ENCODE results near the gene MLPH. TPM values are rescaled to one million over a fixed set of nuclear protein-coding genes. Genes with fewer than 3 reads are reported as not detected.

MLPH gene
- total RNA-seq, 1 experiment from 2014 or later = 237 TPM

GRCh38 chr2:237440819-237441281 lies 46.2 kb upstream of the MLPH start:
- H3K36me3 ChIP-seq (ENCODE audit: low read depth) = no peaks in the 10 kb centered on the region
- TF ChIP-seq CTCF (conservative IDR thresholded peaks at IDR 0.05) (no peak), EZH2 (IDR thresholded peaks at IDR 0.05; ENCODE audit: low read depth) (no peak)
- H3K27me3 ChIP-seq (ENCODE audit: insufficient read depth, low read depth) = no peaks in the 10 kb centered on the region
- ChIA-PET POLR2A (ENCODE audit: unreplicated experiment) (interaction anchor here (0.6 kb wide), 1 partner anchor 239 kb away, joined by 3 read pairs; no protein-coding TSS in a partner anchor), CTCF (interaction anchor here (1.0 kb wide), 1 partner anchor 19 kb away, joined by 5 read pairs; no protein-coding TSS in a partner anchor)
- H3K9me3 ChIP-seq (ENCODE audit: insufficient read depth, low read depth) = no peaks in the 10 kb centered on the region
- no peak overlapping the region for H2AFZ ChIP-seq
- DNase-seq = no peak
- H3F3A ChIP-seq (ENCODE audit: insufficient read depth, low read depth) = no peaks in the 10 kb centered on the region; the same call in 1 of the 2 replicates
- peaks cover 14% of the 10 kb centered on the region for H3K4me1 ChIP-seq (replicated peaks; ENCODE audit: insufficient read depth)
- intact Hi-C loops (cut with micrococcal nuclease; ENCODE audit: unreplicated experiment) = no loop called here
- no peaks in the 10 kb centered on the region for H4K20me1 ChIP-seq (ENCODE audit: insufficient read depth)
- no peaks in the 10 kb centered on the region for H3K9me2 ChIP-seq (ENCODE audit: insufficient read depth)
- BruUV-seq (replicated peaks) = no TSS peak
- no peak overlapping the region for H3K4me3 ChIP-seq
- H3K27ac ChIP-seq = no peak overlapping the region
- no peak overlapping the region for H3K4me2 ChIP-seq
- H3K79me2 ChIP-seq (ENCODE audit: low read depth) = no peaks in the 10 kb centered on the region

- no peaks in the 10 kb centered on the region for H3K9me2 ChIP-seq (ENCODE audit: insufficient read depth)
- H3K79me2 ChIP-seq (ENCODE audit: low read depth) = no peaks in the 10 kb centered on the region
- intact Hi-C loops (cut with micrococcal nuclease; ENCODE audit: unreplicated experiment) = no loop called here
- no peaks in the 10 kb centered on the region for H3K27me3 ChIP-seq (ENCODE audit: insufficient read depth, low read depth)
- no peaks in the 10 kb centered on the region for H3K9me3 ChIP-seq (ENCODE audit: insufficient read depth, low read depth)
- no peak overlapping the region for H3K4me3 ChIP-seq
- no peaks in the 10 kb centered on the region; the same call in 1 of the 2 replicates for H3F3A ChIP-seq (ENCODE audit: insufficient read depth, low read depth)
- H4K20me1 ChIP-seq (ENCODE audit: insufficient read depth) = no peaks in the 10 kb centered on the region
- H3K36me3 ChIP-seq (ENCODE audit: low read depth) = no peaks in the 10 kb centered on the region
- POLR2A ChIA-PET (ENCODE audit: unreplicated experiment) = no interaction called here
- peaks cover 14% of the 10 kb centered on the region for H3K4me1 ChIP-seq (replicated peaks; ENCODE audit: insufficient read depth)
- no peak overlapping the region for H3K4me2 ChIP-seq
- no peak for TF ChIP-seq EZH2 (IDR thresholded peaks at IDR 0.05; ENCODE audit: low read depth)
- no peak for TF ChIP-seq CTCF (conservative IDR thresholded peaks at IDR 0.05)
- no TSS peak for BruUV-seq (replicated peaks)
- DNase-seq = no peak
- H2AFZ ChIP-seq = no peak overlapping the region
- CTCF ChIA-PET = interaction anchor here (1.0 kb wide), 1 partner anchor 20 kb away, joined by 5 read pairs; no protein-coding TSS in a partner anchor
- H3K27ac ChIP-seq = no peak overlapping the region
These were observed 45.3 kb upstream of the MLPH start for GRCh38 chr2:237441605-237442274.

GRCh38 chr2:237444071-237444470 lies 43.0 kb upstream of the MLPH start:
- TF ChIP-seq EZH2 (IDR thresholded peaks at IDR 0.05; ENCODE audit: low read depth) (no peak), CTCF (conservative IDR thresholded peaks at IDR 0.05) (no peak)
- BruUV-seq (replicated peaks) = no TSS peak
- H3K4me2 ChIP-seq = no peak overlapping the region
- no peaks in the 10 kb centered on the region for H3K36me3 ChIP-seq (ENCODE audit: low read depth)
- no peak overlapping the region for H3K4me3 ChIP-seq
- no peak for DNase-seq
- H3K9me2 ChIP-seq (ENCODE audit: insufficient read depth) = no peaks in the 10 kb centered on the region
- H3K79me2 ChIP-seq (ENCODE audit: low read depth) = no peaks in the 10 kb centered on the region
- CTCF ChIA-PET = no interaction called here
- intact Hi-C loops (cut with micrococcal nuclease; ENCODE audit: unreplicated experiment) = no loop called here
- no peaks in the 10 kb centered on the region for H3K9me3 ChIP-seq (ENCODE audit: insufficient read depth, low read depth)
- no peaks in the 10 kb centered on the region for H3K4me1 ChIP-seq (replicated peaks; ENCODE audit: insufficient read depth)
- POLR2A ChIA-PET (ENCODE audit: unreplicated experiment) = no interaction called here
- H3F3A ChIP-seq (ENCODE audit: insufficient read depth, low read depth) = no peaks in the 10 kb centered on the region
- no peak overlapping the region for H3K27ac ChIP-seq
- no peaks in the 10 kb centered on the region for H3K27me3 ChIP-seq (ENCODE audit: insufficient read depth, low read depth)
- H4K20me1 ChIP-seq (ENCODE audit: insufficient read depth) = no peaks in the 10 kb centered on the region
- H2AFZ ChIP-seq = no peak overlapping the region

All from PC-9 (cell line).